Stimulated activated CD4-positive, alpha-beta T cell treated with anti-CD3 and anti-CD28 coated beads, Interleukin-1b, Interleukin-23, amount 100 ng/mL, for 24 hours (primary cell): ENCODE results near the gene ZDHHC15.
"Not testable (repeated sequence)": the region's sequence is repeated elsewhere in the genome, so short reads cannot be mapped to it uniquely, and the experiment has no call there.

Experiments
- DNase-seq, 4 experiments: peaks; one replicate each; pipeline ENCODE4 v3.0.0-alpha.2; 2020; ENCODE audit warnings: low read depth in 4 of 4, low spot score in 1 of 4

Gene ZDHHC15

DNA sequence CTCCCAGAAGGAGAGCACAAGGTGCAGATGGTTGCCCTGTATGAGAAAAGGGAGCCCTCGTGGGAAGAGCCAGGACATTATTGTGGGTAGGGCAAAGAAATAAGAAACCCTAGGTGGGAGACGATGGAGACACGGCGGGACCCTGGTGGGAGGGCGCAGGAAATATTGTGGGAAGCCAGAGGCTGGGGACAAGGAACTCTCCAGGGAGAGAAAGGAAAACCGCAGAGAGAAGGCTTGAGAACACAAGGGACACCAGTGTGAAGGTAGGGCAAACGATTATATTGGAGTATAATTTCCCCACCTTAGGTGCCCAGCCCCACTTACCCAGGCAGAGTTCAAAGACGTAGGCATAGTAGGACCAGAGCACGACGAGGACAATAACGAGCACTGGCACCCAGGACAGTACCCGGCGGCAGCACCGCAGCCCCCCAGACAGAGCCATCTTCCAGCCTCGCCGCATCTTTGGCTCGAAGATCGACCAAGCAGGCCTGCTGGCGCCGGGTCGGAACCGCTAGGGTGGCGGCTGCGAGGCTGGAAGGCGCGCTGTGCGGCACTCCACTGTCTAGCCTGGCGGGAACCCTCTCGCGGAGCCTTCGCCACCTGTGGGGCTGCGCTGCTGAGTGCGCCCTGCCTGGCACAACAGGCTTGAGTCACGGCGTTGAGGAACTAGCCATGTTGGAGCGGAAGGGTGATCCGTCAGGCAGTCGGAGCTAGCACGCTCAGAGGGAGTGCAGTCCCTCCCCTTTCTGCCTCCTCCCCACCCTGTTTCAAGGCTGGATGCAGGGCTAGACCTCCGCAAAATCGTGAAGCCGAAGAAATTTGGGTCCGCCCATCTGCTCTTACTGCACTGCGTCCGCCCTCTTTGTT is at the start of gene ZDHHC15:
Gene ZDHHC15 (minus strand): TSS at position 473 of the 867 bp plus-strand sequence. CDS start 13 bp downstream, at position 460.
- DNase-seq, result peak; percentile 2 to 28 (median 18)

DNA sequence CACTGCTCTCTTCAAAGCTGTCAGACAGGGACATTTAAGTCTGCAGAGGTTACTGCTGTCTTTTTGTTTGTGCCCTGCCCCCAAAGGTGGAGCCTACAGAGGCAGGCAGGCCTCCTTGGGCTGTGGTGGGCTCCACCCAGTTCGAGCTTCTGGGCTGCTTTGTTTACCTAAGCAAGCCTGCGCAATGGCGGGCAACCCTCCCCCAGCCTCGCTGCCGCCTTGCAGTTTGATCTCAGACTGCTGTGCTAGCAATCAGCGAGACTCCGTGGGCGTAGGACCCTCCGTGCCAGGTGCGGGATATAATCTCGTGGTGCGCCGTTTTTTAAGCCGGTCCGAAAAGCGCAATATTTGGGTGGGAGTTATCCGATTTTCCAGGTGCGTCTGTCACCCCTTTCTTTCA is 37.7 kb upstream of the ZDHHC15 start:
- DNase-seq, result not testable (repeated sequence)

- no peak for DNase-seq
Measured at GRCh38 chrX:75547783-75548182, 24.9 kb upstream of the ZDHHC15 start.

- DNase-seq, result no peak
Measured at GRCh38 chrX:75546724-75547511, 24.1 kb upstream of the ZDHHC15 start.

DNA sequence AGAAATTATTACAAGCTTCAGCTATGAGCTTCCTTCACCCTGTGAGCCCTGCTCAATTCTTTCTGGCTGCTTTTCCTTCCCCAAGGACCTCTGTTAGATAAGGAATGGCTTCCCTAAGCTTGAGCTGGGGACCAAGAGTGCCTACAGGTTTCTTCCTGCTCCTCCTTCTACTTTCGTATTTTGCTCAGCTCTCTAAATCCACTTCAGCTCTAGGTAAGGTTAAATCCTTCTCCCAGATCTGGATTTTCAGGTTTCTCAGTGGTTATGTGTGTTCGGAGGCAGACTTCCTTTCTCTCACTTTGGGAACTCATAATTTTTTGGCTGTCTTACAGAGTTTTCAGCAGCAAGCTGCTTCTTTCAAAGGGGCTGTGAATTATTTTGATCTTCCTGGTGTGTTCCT is 21.9 kb upstream of the ZDHHC15 start:
- no peak for DNase-seq

DNA sequence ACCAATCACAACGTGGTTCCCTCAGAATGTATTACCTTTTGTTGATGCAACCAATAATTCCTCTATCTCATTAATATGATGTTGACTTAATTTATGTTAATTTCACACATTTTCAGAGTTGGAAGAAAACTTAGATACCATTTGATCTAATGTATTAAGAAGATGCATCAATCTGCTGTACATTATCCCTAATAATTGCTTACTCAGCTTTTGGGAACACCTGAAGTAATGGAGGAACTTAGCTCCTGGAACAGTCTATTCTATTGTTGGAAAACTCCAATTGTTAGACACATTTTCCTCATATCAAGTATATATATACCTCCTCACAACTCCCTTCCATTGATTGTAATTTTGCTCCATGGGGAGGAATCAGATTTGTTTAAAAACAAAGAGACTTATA is 38.9 kb downstream of the ZDHHC15 start:
- no peak for DNase-seq

DNA sequence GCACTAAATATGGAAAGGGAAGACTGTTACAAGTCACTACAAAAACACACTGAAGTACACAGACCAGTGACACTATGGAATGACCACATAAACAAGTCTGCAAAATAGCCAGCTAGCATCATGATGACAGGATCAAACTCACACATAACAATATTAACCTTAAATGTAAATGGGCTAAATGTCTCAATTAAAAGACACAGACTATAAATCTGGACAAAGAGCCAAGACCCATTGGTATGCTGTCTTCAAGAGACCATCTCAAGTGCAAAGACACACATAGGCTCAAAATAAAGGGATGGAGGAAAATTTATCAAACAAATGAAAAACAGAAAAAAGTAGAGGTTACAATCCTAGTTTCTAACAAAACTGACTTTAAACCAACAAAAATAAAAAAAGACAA is 61.1 kb downstream of the ZDHHC15 start:
- DNase-seq, result not testable (repeated sequence)

DNA sequence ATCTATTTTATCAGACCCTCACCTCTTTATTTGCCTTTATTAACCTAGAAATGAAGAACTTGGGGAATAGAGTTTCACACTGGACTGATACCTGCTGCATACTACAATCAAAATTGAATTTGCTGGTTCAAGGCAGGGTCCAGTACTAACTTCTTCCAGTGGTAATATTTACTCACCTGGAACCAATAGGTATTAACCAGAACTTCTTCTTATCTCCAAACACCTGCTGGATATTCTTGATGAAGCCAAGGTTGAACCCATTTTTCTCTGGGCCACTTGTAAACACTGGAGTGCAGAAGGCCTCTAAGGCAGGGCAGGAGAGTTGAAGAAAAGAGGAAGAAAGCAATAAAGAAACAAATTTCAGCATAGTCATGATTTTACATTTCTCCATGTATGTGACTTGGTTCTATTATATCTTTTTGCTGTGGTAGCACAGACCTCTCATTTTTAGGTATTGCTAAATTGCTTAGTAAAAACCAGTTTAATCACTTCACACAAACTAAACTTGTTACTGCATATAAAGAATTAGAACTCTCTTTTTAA is 101.1 kb downstream of the ZDHHC15 start:
- no peak for DNase-seq

DNA sequence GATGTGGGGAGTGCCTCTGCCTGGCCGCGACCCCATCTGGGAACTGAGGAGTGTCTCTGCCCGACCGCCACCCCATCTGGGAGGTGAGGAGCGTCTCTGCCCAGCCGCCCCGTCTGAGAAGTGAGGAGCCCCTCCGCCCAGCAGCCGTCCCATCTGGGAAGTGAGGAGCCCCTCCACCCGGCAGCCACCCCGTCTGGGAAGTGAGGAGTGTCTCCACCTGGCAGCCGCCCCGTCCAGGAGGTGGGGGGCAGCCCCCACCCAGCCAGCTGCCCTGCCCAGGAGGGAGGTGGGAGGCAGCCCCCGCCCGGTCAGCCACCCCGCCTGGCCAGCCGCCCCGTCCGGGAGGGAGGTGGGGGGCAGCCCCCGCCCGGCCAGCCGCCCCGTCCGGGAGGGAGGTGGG is 115.7 kb downstream of the ZDHHC15 start:
- DNase-seq, result not testable (repeated sequence)

DNA sequence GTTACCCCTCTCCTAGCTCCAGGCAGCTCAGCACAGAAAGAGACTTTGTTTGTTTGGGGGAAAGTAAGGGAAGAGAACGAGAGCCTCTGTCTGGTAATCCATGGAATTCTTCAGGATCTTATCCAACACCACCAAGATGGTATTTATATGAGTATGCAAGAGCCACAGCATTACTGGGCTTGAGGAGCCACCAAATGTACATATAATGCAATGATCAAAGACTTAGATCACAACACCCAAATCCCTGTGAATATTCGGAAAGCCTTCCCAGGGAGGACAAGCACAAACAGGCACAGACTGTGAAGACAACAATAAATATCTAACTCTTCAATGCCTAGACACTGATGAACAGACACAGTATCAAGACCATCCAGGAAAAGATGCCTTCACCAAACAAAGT is 132.4 kb downstream of the ZDHHC15 start:
- DNase-seq, result no peak

GRCh38 chrX:75369721-75370120 is 153.1 kb downstream of the ZDHHC15 start:
- DNase-seq, result no peak

DNA sequence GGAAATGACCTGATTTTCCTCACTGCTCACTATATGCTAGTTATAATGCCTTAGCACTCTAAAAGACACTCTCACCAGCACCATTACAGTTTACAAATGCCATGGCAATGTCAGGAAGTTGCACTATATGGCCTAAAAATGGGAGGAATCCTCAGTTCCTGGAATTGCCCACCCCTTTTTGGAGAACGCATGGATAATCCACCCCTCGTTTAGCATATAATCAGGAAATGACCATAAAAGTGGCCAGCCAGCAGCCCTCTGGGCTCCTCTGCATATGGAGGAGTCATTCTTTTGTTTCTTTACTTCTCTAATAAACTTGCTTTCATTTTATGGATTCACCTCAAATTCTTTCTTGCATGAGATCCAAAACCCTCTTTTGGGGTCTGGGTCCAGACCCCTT is 156.0 kb downstream of the ZDHHC15 start:
- no peak for DNase-seq

DNA sequence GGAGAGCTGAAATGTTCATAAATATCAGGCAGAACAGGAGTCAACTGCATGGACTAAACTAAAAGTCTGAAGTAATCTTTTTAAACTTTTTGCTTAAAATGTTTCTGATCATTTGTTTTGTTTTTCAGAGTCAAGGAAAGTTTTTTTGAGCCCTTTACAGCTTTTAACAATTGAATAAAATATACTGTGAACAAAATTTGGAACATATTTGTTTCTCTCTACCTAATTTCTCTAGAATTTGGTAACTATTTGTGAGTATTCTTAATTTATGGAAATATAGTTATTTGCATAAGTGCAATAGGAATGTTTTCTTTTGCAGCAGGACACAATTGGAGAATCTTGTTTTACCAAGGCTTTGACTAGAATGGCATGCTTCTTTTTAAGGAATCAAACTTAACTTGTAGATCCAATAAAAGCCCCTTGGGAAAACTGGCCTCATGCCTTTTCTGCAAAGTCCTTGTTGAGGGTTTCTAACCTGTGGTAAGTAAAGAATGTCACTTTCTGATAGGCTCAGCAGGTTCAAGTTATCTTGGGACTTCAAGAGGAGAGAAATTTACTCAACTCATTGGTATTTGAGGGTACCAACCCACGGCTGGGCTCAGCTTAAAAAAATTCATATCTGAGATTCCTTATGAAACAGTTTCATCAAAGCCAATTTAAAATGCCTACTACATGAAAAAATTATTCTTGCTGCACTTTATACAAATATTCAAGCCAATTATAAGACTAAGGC is 157.4 kb downstream of the ZDHHC15 start:
- no peak for DNase-seq

DNA sequence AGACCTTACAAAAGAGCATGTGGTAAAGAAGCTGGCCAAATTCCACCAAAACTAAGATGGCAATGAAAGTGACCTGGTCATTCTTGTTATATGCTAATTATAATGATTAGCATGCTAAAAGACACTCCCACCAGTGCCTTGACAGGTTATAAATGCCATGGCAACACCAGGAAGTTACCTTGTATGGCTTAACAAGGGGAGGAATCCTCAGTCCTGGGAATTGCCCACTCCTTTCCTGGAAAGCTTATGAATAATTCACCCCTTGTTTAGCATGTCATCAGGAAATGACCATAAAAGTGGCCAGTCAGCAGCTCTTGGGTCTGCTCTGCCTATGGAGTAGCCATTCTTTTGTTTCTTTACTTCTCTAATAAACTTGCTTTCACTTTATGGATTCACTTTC is 161.0 kb downstream of the ZDHHC15 start:
- DNase-seq, result no peak

- not testable (repeated sequence) for DNase-seq
Measured at GRCh38 chrX:75348601-75349000, 174.2 kb downstream of the ZDHHC15 start.

- DNase-seq, result no peak
Measured at GRCh38 chrX:75337525-75337924, 185.3 kb downstream of the ZDHHC15 start.

DNA sequence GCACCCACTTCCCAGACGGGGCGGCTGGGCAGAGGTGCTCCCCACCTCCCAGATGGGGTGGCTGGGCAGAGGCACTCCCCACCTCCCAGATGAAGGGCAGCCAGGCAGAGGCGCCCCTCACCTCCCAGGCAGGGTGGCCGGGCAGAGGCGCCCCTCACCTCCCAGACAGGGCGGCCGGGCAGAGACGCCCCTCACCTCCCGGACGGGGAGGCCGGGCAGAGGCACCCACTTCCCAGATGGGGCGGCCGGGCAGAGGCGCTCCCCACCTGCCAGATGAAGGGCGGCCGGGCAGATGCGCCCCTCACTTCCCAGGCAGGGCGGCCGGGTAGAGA is 187.7 kb downstream of the ZDHHC15 start:
- DNase-seq, result no peak

- DNase-seq, result not testable (repeated sequence)
Measured at GRCh38 chrX:75334407-75335126, 188.3 kb downstream of the ZDHHC15 start.

DNA sequence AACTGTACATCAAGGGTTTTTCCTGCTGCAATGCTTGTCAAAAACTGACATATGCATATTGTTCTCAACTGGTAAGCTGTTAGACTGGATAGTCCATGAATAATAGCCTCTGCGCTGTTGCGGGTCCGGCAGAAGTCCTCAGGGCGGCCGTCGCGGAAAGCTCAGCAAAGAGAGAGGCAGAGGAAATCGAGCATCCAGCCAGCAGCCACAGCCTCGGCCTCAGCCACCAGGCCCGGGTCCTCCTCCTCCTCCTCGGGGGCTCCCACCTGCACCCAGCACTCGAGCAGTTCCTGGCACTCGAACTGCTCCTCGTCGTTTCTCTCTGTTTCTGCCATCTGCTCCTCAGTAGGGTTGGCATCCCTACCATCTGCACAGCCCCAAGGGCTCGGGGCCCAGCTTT is 195.2 kb downstream of the ZDHHC15 start:
- DNase-seq, result no peak
